ENCODE data around the gene GRAMD4.
"Not testable (repeated sequence)": the region's sequence is repeated elsewhere in the genome, so short reads cannot be mapped to it uniquely, and the experiment has no call there.

DNA sequence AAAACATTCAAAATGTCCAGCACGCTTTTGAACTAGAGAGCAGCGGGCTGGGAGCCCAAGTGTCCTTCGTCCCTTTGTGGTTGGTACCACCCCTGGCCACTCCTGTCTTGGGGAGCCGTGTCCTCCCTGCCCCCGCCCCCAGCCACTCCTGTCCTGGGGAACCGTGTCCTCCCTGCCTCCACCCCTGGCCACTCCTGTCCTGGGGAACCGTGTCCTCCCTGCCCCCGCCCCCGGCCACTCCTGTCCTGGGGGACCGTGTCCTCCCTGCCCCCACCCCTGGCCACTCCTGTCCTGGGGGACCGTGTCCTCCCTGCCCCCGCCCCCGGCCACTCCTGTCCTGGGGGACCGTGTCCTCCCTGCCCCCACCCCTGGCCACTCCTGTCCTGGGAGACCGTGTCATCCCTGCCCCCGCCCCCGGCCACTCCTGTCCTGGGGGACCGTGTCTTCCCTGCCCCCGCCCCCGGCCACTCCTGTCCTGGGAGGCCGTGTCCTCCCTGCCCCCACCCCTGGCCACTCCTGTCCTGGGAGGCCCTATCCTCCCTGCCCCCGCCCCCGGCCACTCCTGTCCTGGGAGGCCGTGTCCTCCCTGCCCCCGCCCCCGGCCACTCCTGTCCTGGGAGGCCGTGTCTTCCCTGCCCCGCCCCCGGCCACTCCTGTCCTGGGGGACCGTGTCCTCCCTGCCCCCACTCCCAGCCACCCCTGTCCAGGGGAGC lies 14.9 kb downstream of the GRAMD4 start:
- TF ChIP-seq POLR2A (IDR thresholded peaks at IDR 0.05) = not testable (repeated sequence)
- TF ChIP-seq, protein P1, sequence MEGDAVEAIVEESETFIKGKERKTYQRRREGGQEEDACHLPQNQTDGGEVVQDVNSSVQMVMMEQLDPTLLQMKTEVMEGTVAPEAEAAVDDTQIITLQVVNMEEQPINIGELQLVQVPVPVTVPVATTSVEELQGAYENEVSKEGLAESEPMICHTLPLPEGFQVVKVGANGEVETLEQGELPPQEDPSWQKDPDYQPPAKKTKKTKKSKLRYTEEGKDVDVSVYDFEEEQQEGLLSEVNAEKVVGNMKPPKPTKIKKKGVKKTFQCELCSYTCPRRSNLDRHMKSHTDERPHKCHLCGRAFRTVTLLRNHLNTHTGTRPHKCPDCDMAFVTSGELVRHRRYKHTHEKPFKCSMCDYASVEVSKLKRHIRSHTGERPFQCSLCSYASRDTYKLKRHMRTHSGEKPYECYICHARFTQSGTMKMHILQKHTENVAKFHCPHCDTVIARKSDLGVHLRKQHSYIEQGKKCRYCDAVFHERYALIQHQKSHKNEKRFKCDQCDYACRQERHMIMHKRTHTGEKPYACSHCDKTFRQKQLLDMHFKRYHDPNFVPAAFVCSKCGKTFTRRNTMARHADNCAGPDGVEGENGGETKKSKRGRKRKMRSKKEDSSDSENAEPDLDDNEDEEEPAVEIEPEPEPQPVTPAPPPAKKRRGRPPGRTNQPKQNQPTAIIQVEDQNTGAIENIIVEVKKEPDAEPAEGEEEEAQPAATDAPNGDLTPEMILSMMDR (IDR thresholded peaks at IDR 0.05 in 8 of 11, conservative IDR thresholded peaks at IDR 0.05 in 3 of 11) = not testable (repeated sequence)
